GM21423 (cell line): ENCODE data around the gene CPEB2.

ENCODE experiments used
- ATAC-seq: cut with Tn5 transposase; IDR thresholded peaks from one replicate; pipeline ENCODE4 v1.9.1; 2021; ENCODE audit warnings: mild to moderate bottlenecking, moderate library complexity; ENCODE audit not compliant: unreplicated experiment

CPEB2 gene

DNA sequence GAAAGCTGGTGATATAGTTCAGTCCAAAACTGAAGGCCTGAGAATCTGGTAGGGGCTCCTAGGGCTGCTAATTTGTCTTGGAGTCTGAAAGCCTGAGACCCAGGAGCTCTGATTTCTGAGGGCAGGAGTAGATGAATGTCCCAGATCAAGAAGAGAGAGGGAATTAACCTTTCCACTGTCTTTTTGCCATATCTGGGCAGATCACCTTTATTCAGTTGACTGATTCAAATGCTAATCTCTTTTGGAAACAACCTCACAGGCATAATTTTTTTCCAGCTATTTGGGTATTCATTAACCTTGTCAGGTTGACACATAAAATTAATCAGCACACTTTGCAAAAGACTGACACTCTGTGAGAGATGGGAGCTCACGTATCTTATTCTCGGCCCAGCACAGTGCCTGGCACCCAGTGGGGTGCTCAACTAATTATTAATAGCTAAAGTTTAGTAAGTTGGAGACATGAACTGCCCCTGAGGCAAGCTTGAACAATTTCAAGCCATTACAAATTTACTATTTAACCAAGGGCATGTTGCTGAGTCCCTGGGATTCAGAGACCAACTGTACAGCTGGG, 114.3 kb downstream of the CPEB2 start:
- ATAC-seq, result no peak

DNA sequence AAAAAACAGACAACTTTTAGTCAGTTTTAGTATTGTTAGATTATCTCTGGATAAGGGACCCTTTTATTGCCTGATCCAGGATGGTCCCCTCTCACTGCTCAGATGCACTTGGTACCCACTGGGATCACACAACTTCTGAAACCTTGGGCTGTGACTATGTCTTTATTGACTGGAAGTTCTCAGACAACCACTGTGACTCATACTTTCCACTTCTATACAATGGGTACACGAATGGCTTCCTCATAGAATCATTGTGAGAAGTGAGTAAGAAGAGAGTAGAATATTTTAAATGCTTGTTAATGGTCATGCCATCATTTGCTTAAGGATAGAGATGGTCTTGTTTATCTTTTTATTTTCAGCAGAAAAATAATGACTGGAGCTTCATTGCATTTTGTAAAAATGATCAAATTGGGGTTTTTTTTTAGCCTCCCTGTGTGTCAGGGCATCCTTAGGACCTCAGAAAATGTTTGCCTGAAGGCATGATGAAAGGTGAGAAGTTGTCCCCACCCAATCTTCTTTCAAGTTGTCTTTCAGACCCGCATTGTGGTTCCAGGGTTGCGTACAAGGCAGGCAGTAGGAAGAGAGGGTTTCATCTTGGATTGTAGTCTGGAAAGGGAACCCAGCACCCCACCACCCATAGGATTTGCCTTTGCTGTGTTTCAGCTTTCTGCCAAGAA, 115.1 kb downstream of the CPEB2 start:
- ATAC-seq, result no peak

DNA sequence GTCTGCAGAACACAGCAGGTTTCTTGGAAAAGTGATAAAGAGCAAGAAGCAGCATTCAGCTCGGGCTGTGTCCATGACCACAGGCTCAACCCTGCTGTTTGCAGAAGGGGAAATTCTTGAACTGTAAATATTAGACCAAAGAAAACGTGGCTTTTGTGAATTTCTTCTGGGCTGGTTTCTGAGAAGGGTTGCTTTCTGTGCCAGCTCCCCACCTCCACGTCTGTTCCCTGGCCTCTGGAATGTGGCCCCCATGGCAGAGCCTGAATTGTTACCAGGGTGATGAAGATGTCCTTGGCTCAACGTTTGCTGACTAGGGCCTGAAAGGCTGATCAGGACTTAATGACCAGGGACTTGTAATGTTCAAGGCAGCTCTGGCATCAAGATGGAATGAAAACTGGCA, 116.0 kb downstream of the CPEB2 start:
- ATAC-seq, result no peak
